Heart right ventricle (tissue), 16 donors: Measurements from ENCODE around the gene IGFLR1. TPM values are rescaled to one million over a fixed set of nuclear protein-coding genes. Genes with fewer than 3 reads are reported as not detected.

Experiments used
- ATAC-seq, 8 donors: fragments of 200-7000 bp; cut with Tn5 transposase; one replicate each; pipeline ENCODE4 v1.9.1; 2020; ENCODE audit warnings: mild to moderate bottlenecking in 8 of 8, moderate library complexity in 8 of 8, moderate number of reproducible peaks in 1 of 8
- DNase-seq, 2 donors: peaks; one replicate each; pipeline ENCODE4 v3.0.0-alpha.2; 2020
- H3K27ac ChIP-seq, 10 donors: fragments of 200-600 bp; sonication (generic) in 2 of 10; one replicate each; pipeline versions ENCODE4 v1.5.0 to v1.8.0; 2020 to 2022; ENCODE audit warnings: mild to moderate bottlenecking in 3 of 10
- H3K27me3 ChIP-seq, 7 donors: fragments of 200-600 bp; one replicate each; pipeline ENCODE4 v1.8.0; 2021 to 2022; ENCODE audit warnings: mild to moderate bottlenecking in 2 of 7
- H3K36me3 ChIP-seq, 9 donors: fragments of 200-600 bp; sonication (generic) in 1 of 9; one replicate each; pipeline versions ENCODE4 v1.5.0 to v1.8.0; 2020 to 2022; ENCODE audit warnings: mild to moderate bottlenecking in 2 of 9
- H3K4me1 ChIP-seq, 9 donors: fragments of 200-600 bp; sonication (generic) in 1 of 9; one replicate each; pipeline versions ENCODE4 v1.5.0 to v1.8.0; 2020 to 2022; ENCODE audit warnings: mild to moderate bottlenecking in 4 of 9
- H3K4me3 ChIP-seq, 10 donors: fragments of 200-600 bp; sonication (generic) in 2 of 10; one replicate each; pipeline versions ENCODE4 v1.5.0 to v1.8.0; 2020 to 2022; ENCODE audit warnings: mild to moderate bottlenecking in 7 of 10, moderate library complexity in 2 of 10
- H3K9me3 ChIP-seq, 11 donors: fragments of 200-600 bp in 10 of 11; sonication (generic) in 2 of 11; one replicate each; pipeline versions ENCODE4 v1.5.0 to v1.8.0; 2013 to 2022; ENCODE audit warnings: mild to moderate bottlenecking in 2 of 11, control low read depth in 1 of 11, moderate library complexity in 1 of 11
- CTCF ChIP-seq, 9 donors: fragments of 200-600 bp; sonication (generic) in 2 of 9; IDR thresholded peaks; one replicate each; pipeline versions ENCODE4 v1.5.0 to v1.8.0; 2021 to 2022; ENCODE audit warnings: antibody characterized with exemption in 9 of 9, mild to moderate bottlenecking in 5 of 9, moderate library complexity in 1 of 9
- WGBS, 2 donors: extraction: QIAGEN DNeasy Blood & Tissue Kit; methylation state at CpG; one replicate each; pipeline ENCODE4 v1.1.7; 2013; ENCODE audit warnings: inconsistent platforms in 1 of 2; 5-methylcytosine and 5-hydroxymethylcytosine counted together
- intact Hi-C, 10 donors: fragments of 100-400 bp; cut with DNase I; formaldehyde crosslinking; loops; one replicate each; pipeline versions ENCODE4 v1.11.1 to v1.14.2; 2022
- polyA plus RNA-seq, 2 donors: library from polyadenylated mRNA; stranded (reverse); fragments of 200-250 nt; gene quantifications; one replicate each; pipeline ENCODE4 v1.2.3, GENCODE V29; 2013
- total RNA-seq, 10 donors: library from RNA; stranded (reverse); fragmentation: NEBNext Ultra II Directional in 3 of 10; extraction: Animal tissue kit (Norgen Biotek cat#: 25700) in 3 of 10; gene quantifications; one replicate each; pipeline versions ENCODE4 v1.2.1 to v1.2.4, GENCODE V29; 2021 to 2023
- donor health status: Arrhythmogenic right ventricular cardiomyopathy.
- donor health status: ischemic (EF 13 %, LVEDD 7.1; RV severe dilation, severe dysfunction).
- donor health status: healthy with polysubstance abuse.
- donor health status: DM: no; HTN: yes; CAD: no.
- donor health status: DM: no; HTN: no; CAD: no.
- donor health status: ischemic (EF 25% LVEDD 6.9; RV normal size, moderate dysfunction).
- donor health status: ischemic (EF 25% LVEDD 5.7; RV mildly dilated, moderate dysfunction).
- donor health status: healthy.
- donor health status: DM: yes; HTN: yes; CAD: no.
- donor health status: Ischemic cardiomyopathy.
- donor health status: ischemic (EF 35%, LVEDD 5.7; RV mildly dilated, moderate dysfunction).
- donor health status: nonischemic (EF 11% LVEDD 7.7; RV severe dilation, severe dysfunction).
- donor health status: DM: yes; HTN: yes; CAD: no.
- donor health status: PGD.
- donor health status: ischemic (EF 29% LVEDD 5.4; RV normal size, mild dysfunction).
- donor health status: nonischemic (EF 23%, LVEDD 6.1; RV moderate dilation, normal function).

Gene IGFLR1
- total and polyA plus RNA-seq, 12 donors: 1.1 to 17.1 (median 2.5) TPM

GRCh38 chr19:35744430-35745327 is 2.4 kb upstream of the IGFLR1 start:
- peak; percentile 92 to 97 for DNase-seq
- H3K4me3 ChIP-seq: peak overlapping the region; percentile 69 to 97 (median 84)
- intact Hi-C loops: loop anchor here in 5 of 10 donors (2.0 to 10.0 kb wide), 4 partner anchors 26 to 190 kb away; partner anchors contain the start of genes LRFN3 (in 2 of the 5) and KMT2B (in 1 of the 5)
- no peaks in the 10 kb centered on the region for H3K27me3 ChIP-seq
- peaks cover 0 to 12% (median 0%) of the 10 kb centered on the region in 9 donors for H3K36me3 ChIP-seq
- peak overlapping the region; percentile 97 to 100 (median 100) for H3K27ac ChIP-seq
- H3K4me1 ChIP-seq: peaks cover 7 to 77% (median 53%) of the 10 kb centered on the region in 9 donors
- H3K9me3 ChIP-seq: no peaks in the 10 kb centered on the region
- TF ChIP-seq CTCF (IDR thresholded peaks at IDR 0.05): peak in 7 of 9 donors; percentile 34 to 66 (median 44)
- ATAC-seq: peak; percentile 71 to 87 (median 79)
- WGBS, 2 donors: 8% methylated on average over 41 of the region's 41 CpGs

- Histone ChIP-seq H3K27ac (peak overlapping the region in 4 of 10 donors; percentile 97 to 100 (median 100)), H3K9me3 (no peaks in the 10 kb centered on the region), H3K4me3 (peak overlapping the region in 6 of 10 donors; percentile 69 to 94 (median 84)), H3K27me3 (no peaks in the 10 kb centered on the region), H3K36me3 (peaks cover 0 to 19% (median 2%) of the 10 kb centered on the region in 9 donors), H3K4me1 (peaks cover 3 to 75% (median 49%) of the 10 kb centered on the region in 9 donors)
- WGBS, 2 donors: 85 to 88% methylated on average over 19 of the region's 19 CpGs
- ATAC-seq: no peak
- no peak for DNase-seq
- intact Hi-C loops: loop anchor here in 5 of 10 donors (2.0 to 10.0 kb wide), 4 partner anchors 25 to 191 kb away; partner anchors contain the start of genes LRFN3 (in 2 of the 5) and KMT2B (in 1 of the 5)
- no peak for TF ChIP-seq CTCF (IDR thresholded peaks at IDR 0.05)
Measured at GRCh38 chr19:35743640-35744429, 1.6 kb upstream of the IGFLR1 start.

GRCh38 chr19:35741203-35741515 is 1.1 kb downstream of the IGFLR1 start:
- H3K27me3 ChIP-seq: no peaks in the 10 kb centered on the region
- 3 to 5% methylated on average over 12 of the region's 12 CpGs for WGBS, 2 donors
- intact Hi-C loops: loop anchor here in 3 of 10 donors (5.0 to 10.0 kb wide), 2 partner anchors 191 to 194 kb away; partner anchors contain the start of gene LRFN3 (in 2 of the 3)
- peak overlapping the region in 9 of 10 donors; percentile 38 to 95 (median 78) for H3K27ac ChIP-seq
- no peak for DNase-seq
- H3K4me3 ChIP-seq: peak overlapping the region; percentile 51 to 81 (median 68)
- no peaks in the 10 kb centered on the region for H3K9me3 ChIP-seq
- TF ChIP-seq CTCF (IDR thresholded peaks at IDR 0.05): peak in 1 of 9 donors; percentile 22
- ATAC-seq: no peak
- H3K36me3 ChIP-seq: peaks cover 0 to 46% (median 15%) of the 10 kb centered on the region in 9 donors
- H3K4me1 ChIP-seq: peaks cover 0 to 53% (median 32%) of the 10 kb centered on the region in 9 donors
